IMR-90 (cell line): ENCODE measurements around the gene TRAIP. TPM values are rescaled to one million over a fixed set of nuclear protein-coding genes. Genes with fewer than 3 reads are reported as not detected.

Source experiments
- ATAC-seq: fragments of 200-7000 bp; cut with Tn5 transposase; 2 replicates; pipeline ENCODE4 v1.9.1; 2020; ENCODE audit warnings: low read depth, mild to moderate bottlenecking, moderate library complexity
- BruUV-seq: library from RNA; stranded (reverse); fragments of 400-500 nt; replicated peaks from 2 replicates; lab custom pipeline; 2021; lab: Mats Ljungman, UMichigan
- CTCF ChIA-PET: fragments of 300-600 bp; formaldehyde crosslinking; extraction: SDS; loops from one replicate; lab custom pipeline; 2021; ENCODE audit warnings: antibody characterized with exemption; lab: Yijun Ruan, JAX
- POLR2A ChIA-PET: fragments of 300-600 bp; sonication (Branson Sonifier 250); formaldehyde crosslinking; loops from one replicate; lab custom pipeline; 2022; ENCODE audit warnings: antibody characterized with exemption; ENCODE audit not compliant: unreplicated experiment; lab: Charles Lee
- DNase-seq: peaks from one replicate; pipeline ENCODE4 v3.0.0; 2013
- H2AFZ ChIP-seq: replicated peaks from 2 replicates; pipeline ENCODE3; 2013; ENCODE audit warnings: low read length, mild to moderate bottlenecking; ENCODE audit not compliant: poor library complexity
- H2AK5ac ChIP-seq: 2 replicates; pipeline ENCODE4 v1.6.1; 2013; ENCODE audit warnings: low read depth, low read length, inconsistent platforms
- H2AK9ac ChIP-seq: replicated peaks from 2 replicates; pipeline ENCODE3; 2013; ENCODE audit warnings: mild to moderate bottlenecking, low read depth, low read length, moderate library complexity; ENCODE audit not compliant: poor library complexity
- H2BK120ac ChIP-seq: 2 replicates; pipeline ENCODE4 v1.6.1; 2013; ENCODE audit warnings: low read depth, low read length, inconsistent platforms
- H2BK15ac ChIP-seq: 3 replicates; pipeline ENCODE4 v1.6.1; 2013; ENCODE audit warnings: low read depth, low read length, inconsistent platforms
- H2BK20ac ChIP-seq: 2 replicates; pipeline ENCODE4 v1.6.1; 2013; ENCODE audit warnings: low read depth, mild to moderate bottlenecking, inconsistent platforms, low read length, moderate library complexity
- H2BK5ac ChIP-seq: 2 replicates; pipeline ENCODE4 v1.6.1; 2013; ENCODE audit warnings: mild to moderate bottlenecking, low read depth, low read length, inconsistent platforms; ENCODE audit not compliant: poor library complexity, severe bottlenecking
- H3K14ac ChIP-seq: replicated peaks from 2 replicates; pipeline ENCODE4 v1.6.1; 2013; ENCODE audit warnings: low read depth, low read length, inconsistent platforms
- H3K18ac ChIP-seq: 2 replicates; pipeline ENCODE4 v1.6.1; 2013; ENCODE audit warnings: low read depth, low read length, control low read depth
- H3K23ac ChIP-seq: 2 replicates; pipeline ENCODE4 v1.6.1; 2013; ENCODE audit warnings: low read depth, low read length, inconsistent platforms
- H3K27ac ChIP-seq: 2 replicates; pipeline ENCODE4 v1.5.1; 2013; ENCODE audit warnings: mild to moderate bottlenecking, control low read depth, low read length; ENCODE audit not compliant: insufficient read depth
- H3K27me3 ChIP-seq: 2 replicates; pipeline ENCODE4 v1.6.1; 2013; ENCODE audit warnings: low read length; ENCODE audit not compliant: control insufficient read depth, insufficient read depth
- H3K36me3 ChIP-seq: 2 replicates; pipeline ENCODE4 v1.6.1; 2013; ENCODE audit warnings: low read length, mixed read lengths; ENCODE audit not compliant: control insufficient read depth, insufficient read depth
- H3K4ac ChIP-seq: 2 replicates; pipeline ENCODE4 v1.6.1; 2013; ENCODE audit warnings: low read depth, low read length, inconsistent platforms
- H3K4me1 ChIP-seq: 2 replicates; pipeline ENCODE4 v1.6.1; 2013; ENCODE audit warnings: low read length, mixed read lengths; ENCODE audit not compliant: control insufficient read depth, insufficient read depth
- H3K4me2 ChIP-seq: 2 replicates; pipeline ENCODE4 v1.6.1; 2013; ENCODE audit warnings: low read depth, mild to moderate bottlenecking, control low read depth, low read length, moderate library complexity
- H3K4me3 ChIP-seq: 2 replicates; pipeline ENCODE4 v1.5.1; 2013; ENCODE audit warnings: low read depth, mild to moderate bottlenecking, control low read depth, low read length, moderate library complexity; ENCODE audit not compliant: insufficient read depth
- H3K56ac ChIP-seq: 2 replicates; pipeline ENCODE4 v1.6.1; 2013; ENCODE audit warnings: low read length, inconsistent platforms; ENCODE audit not compliant: insufficient read depth; ENCODE audit errors: extremely low read depth
- H3K79me1 ChIP-seq, 2 experiments: 2 replicates each; pipeline ENCODE4 v1.6.1; 2013; ENCODE audit warnings: low read length in 2 of 2, inconsistent platforms in 1 of 2, low read depth in 1 of 2
- H3K9ac ChIP-seq: 2 replicates; pipeline ENCODE4 v1.6.1; 2013; ENCODE audit warnings: low read depth, low read length, control low read depth
- H3K9me1 ChIP-seq: 2 replicates; pipeline ENCODE4 v1.6.1; 2013; ENCODE audit warnings: low read length, inconsistent platforms; ENCODE audit not compliant: insufficient read depth
- H3K9me3 ChIP-seq: 2 replicates; pipeline ENCODE4 v1.6.1; 2013; ENCODE audit warnings: low read length; ENCODE audit not compliant: control insufficient read depth, insufficient read depth
- H4K20me1 ChIP-seq: 2 replicates; pipeline ENCODE4 v1.6.1; 2013; ENCODE audit warnings: low read length, inconsistent platforms; ENCODE audit not compliant: insufficient read depth
- H4K5ac ChIP-seq: 2 replicates; pipeline ENCODE4 v1.6.1; 2013; ENCODE audit warnings: mild to moderate bottlenecking, low read depth, low read length, control low read depth
- H4K8ac ChIP-seq, 2 experiments: 2 replicates each; pipeline ENCODE4 v1.6.1; 2013; ENCODE audit warnings: low read depth in 2 of 2, low read length in 2 of 2, control low read depth in 1 of 2, inconsistent platforms in 1 of 2
- H4K91ac ChIP-seq: 2 replicates; pipeline ENCODE4 v1.6.1; 2013; ENCODE audit warnings: low read depth, low read length, inconsistent platforms; ENCODE audit not compliant: insufficient read depth
- BHLHE40 ChIP-seq: fragments of 150-350 bp; IDR thresholded peaks from 2 replicates; pipeline ENCODE4 v1.6.1; 2016; ENCODE audit warnings: mild to moderate bottlenecking, low read depth, low read length
- CEBPB ChIP-seq: IDR thresholded peaks from 2 replicates; pipeline ENCODE4 v1.6.1; 2012; ENCODE audit warnings: low read depth, low read length, improper control_type of control experiment
- CTCF ChIP-seq: conservative IDR thresholded peaks from 2 replicates; pipeline ENCODE4 v1.5.1; 2012; ENCODE audit warnings: mild to moderate bottlenecking, low read depth, low read length, improper control_type of control experiment
- FOS ChIP-seq: fragments of 150-350 bp; IDR thresholded peaks from 2 replicates; pipeline ENCODE4 v1.6.1; 2016; ENCODE audit warnings: low read depth, low read length
- MAFK ChIP-seq: IDR thresholded peaks from 2 replicates; pipeline ENCODE4 v1.6.1; 2012; ENCODE audit warnings: low read depth, low read length, improper control_type of control experiment
- MAZ ChIP-seq: IDR thresholded peaks from 2 replicates; pipeline ENCODE4 v1.6.1; 2012; ENCODE audit warnings: low read depth, mild to moderate bottlenecking, low read length, improper control_type of control experiment, moderate library complexity, borderline replicate concordance
- MXI1 ChIP-seq: IDR thresholded peaks from 2 replicates; pipeline ENCODE4 v1.6.1; 2012; ENCODE audit warnings: low read depth, mild to moderate bottlenecking, low read length, moderate library complexity, borderline replicate concordance
- POLR2A ChIP-seq: IDR thresholded peaks from 2 replicates; pipeline ENCODE4 v1.6.1; 2012; ENCODE audit warnings: mild to moderate bottlenecking, low read depth, low read length
- RAD21 ChIP-seq: IDR thresholded peaks from 2 replicates; pipeline ENCODE4 v1.6.1; 2012; ENCODE audit warnings: low read length, improper control_type of control experiment
- RCOR1 ChIP-seq: IDR thresholded peaks from 2 replicates; pipeline ENCODE4 v1.6.1; 2012; ENCODE audit warnings: mild to moderate bottlenecking, low read length, improper control_type of control experiment; ENCODE audit not compliant: insufficient replicate concordance
- RFX5 ChIP-seq: IDR thresholded peaks from 2 replicates; pipeline ENCODE4 v1.8.0; 2012; ENCODE audit warnings: low read depth, mild to moderate bottlenecking, low read length, moderate library complexity
- SMC3 ChIP-seq: fragments of 150-350 bp; IDR thresholded peaks from 2 replicates; pipeline ENCODE4 v1.6.1; 2016; ENCODE audit warnings: low read depth, mild to moderate bottlenecking, antibody characterized with exemption, low read length, moderate library complexity
- USF2 ChIP-seq: fragments of 150-350 bp; IDR thresholded peaks from 2 replicates; pipeline ENCODE4 v1.6.1; 2017; ENCODE audit warnings: mild to moderate bottlenecking, antibody characterized with exemption, low read length, low read depth
- WGBS, 2 experiments: methylation state at CpG; one replicate each; pipeline versions ENCODE4 v1.1.5 to v1.1.7; 2013; ENCODE audit warnings: missing lambda C conversion rate in 2 of 2; ENCODE audit not compliant: insufficient read length in 1 of 2; ENCODE audit errors: extremely low coverage in 2 of 2; 5-methylcytosine and 5-hydroxymethylcytosine counted together
- dilution Hi-C: fragments of 300-500 bp; cut with HindIII; formaldehyde crosslinking; loops from one replicate; pipeline ENCODE4 v1.14.3; 2018; ENCODE audit warnings: low sequenced_read_pairs; ENCODE audit not compliant: unreplicated experiment
- in situ Hi-C: fragments of 300-500 bp; cut with MboI; formaldehyde crosslinking; loops from 3 replicates; pipeline ENCODE4 v1.14.3; 2019; ENCODE audit warnings: low sequenced_read_pairs, inconsistent platforms, mixed read lengths
- intact Hi-C: fragments of 100-400 bp; cut with micrococcal nuclease; formaldehyde crosslinking; loops from 2 replicates; pipeline ENCODE4 v1.10.0; 2022
- polyA plus RNA-seq, 3 experiments: library from polyadenylated mRNA; depleted of rRNA; stranded (reverse); fragments of >200 nt; gene quantifications; 2 replicates each; pipeline ENCODE4 v1.2.3, GENCODE V29; 2012; ENCODE audit warnings: low replicate concordance in 1 of 3
- total RNA-seq: library from RNA; depleted of rRNA; stranded (reverse); fragments of >200 nt; gene quantifications from 2 replicates; pipeline ENCODE4 v1.2.3, GENCODE V29; 2012

Gene TRAIP
- total and polyA plus RNA-seq, 2 of the 4 experiments (the other 2 are of a cell fraction): 6.3 to 9.2 TPM

- DNase-seq: peak; percentile 100
- intact Hi-C loops: no loop called here
- H3K79me1 ChIP-seq: peaks cover 4 to 45% of the 10 kb centered on the region in 2 experiments
- H4K20me1 ChIP-seq: peaks cover 14% of the 10 kb centered on the region
- H3K18ac ChIP-seq: peak within 1 kb of the TSS; percentile 10; the same call in 1 of the 2 replicates
- peak within 1 kb of the TSS; percentile 96 for H3K4me2 ChIP-seq
- peak within 1 kb of the TSS; percentile 99 for H3K23ac ChIP-seq
- H3K36me3 ChIP-seq: peaks cover 10% of the 10 kb centered on the region
- peak within 1 kb of the TSS; percentile 89 for H2AK5ac ChIP-seq
- peak within 1 kb of the TSS; percentile 93 for H3K56ac ChIP-seq
- peak within 1 kb of the TSS; percentile 89 for H2AFZ ChIP-seq
- ChIA-PET CTCF (interaction anchor here (0.7 kb wide), 1 partner anchor 42 kb away, joined by 3 read pairs; no protein-coding TSS in a partner anchor), POLR2A (interaction anchor here (0.6 kb wide), 1 partner anchor 17 kb away, joined by 7 read pairs; the partner anchor contains the start of gene INKA1)
- peak within 1 kb of the TSS; percentile 85 for H3K27ac ChIP-seq
- peaks cover 9% of the 10 kb centered on the region for H3K4me1 ChIP-seq
- WGBS, 2 experiments: 8% methylated on average over 33 of the region's 55 CpGs; no CpG with 5 or more reads in 1 of the 2 experiments
- H3K27me3 ChIP-seq: no peaks in the 10 kb centered on the region
- ATAC-seq: peak; percentile 99
- peaks cover 8% of the 10 kb centered on the region for H3K9me1 ChIP-seq
- H3K9ac ChIP-seq: peak within 1 kb of the TSS; percentile 78
- in situ Hi-C loops: no loop called here
- H3K14ac ChIP-seq: peak within 1 kb of the TSS; percentile 93
- dilution Hi-C loops: no loop called here
- peak within 1 kb of the TSS; percentile 88 for H4K91ac ChIP-seq
- peak within 1 kb of the TSS; percentile 92 to 99 for H4K8ac ChIP-seq
- H3K4ac ChIP-seq: peak within 1 kb of the TSS; percentile 85
- no peak within 1 kb of the TSS for H2BK120ac ChIP-seq
- H2AK9ac ChIP-seq: peak within 1 kb of the TSS; percentile 91
- no peak within 1 kb of the TSS for H2BK15ac ChIP-seq
- peak within 1 kb of the TSS; percentile 64 for H3K4me3 ChIP-seq
- 0 out of 2 replicates have a peak within 1 kb of the TSS, but pooled peaks have one; percentile 20 for H2BK20ac ChIP-seq
- peak within 1 kb of the TSS; percentile 61 for H2BK5ac ChIP-seq
- H3K9me3 ChIP-seq: no peaks in the 10 kb centered on the region
- BruUV-seq: no TSS peak
- peak within 1 kb of the TSS; percentile 92 for H4K5ac ChIP-seq
- TF ChIP-seq CEBPB: no peak
- peak; percentile 57 for TF ChIP-seq POLR2A
- no peak for TF ChIP-seq RFX5
- TF ChIP-seq BHLHE40: peak; percentile 97
- no peak for TF ChIP-seq MAFK
- no peak for TF ChIP-seq CTCF
- peak; percentile 57; the same call in 1 of the 2 replicates for TF ChIP-seq MAZ
- peak; percentile 100 for TF ChIP-seq USF2
- no peak for TF ChIP-seq RCOR1
- TF ChIP-seq SMC3: no peak
- TF ChIP-seq MXI1: no peak; the same call in 1 of the 2 replicates
- TF ChIP-seq RAD21: no peak
- TF ChIP-seq FOS: peak; percentile 70
These were observed 69.8 kb downstream of the TRAIP start, which contains the start of gene IP6K1 for GRCh38 chr3:49786357-49787181. IP6K1 (minus strand) TSS chr3:49786542; CDS start chr3:49748040, 38,502 bp downstream.
